ENCODE data around the gene IER3.

IER3 gene

DNA sequence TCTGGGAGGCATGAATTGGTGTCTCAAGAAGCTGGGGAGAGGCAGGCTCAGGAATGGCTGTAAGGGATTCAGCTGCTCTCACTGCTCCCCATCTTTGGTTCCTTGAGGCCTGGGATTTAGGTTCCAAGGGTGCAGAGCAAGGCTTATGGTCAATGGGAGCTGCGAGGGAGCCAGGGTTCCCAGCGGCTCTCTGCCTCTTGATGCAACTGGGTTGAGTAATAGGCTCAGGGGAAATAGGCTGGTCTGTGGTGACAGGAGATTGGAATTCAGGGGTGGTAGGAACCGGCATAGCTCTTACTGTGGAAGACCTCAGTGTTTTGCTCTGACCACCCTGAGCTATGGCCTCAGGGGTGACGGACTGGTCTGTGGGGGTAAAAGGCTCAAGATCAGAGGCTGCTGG lies 40.5 kb downstream of the IER3 start:
- Histone ChIP-seq H3K36me3 (replicated peaks in 1 of 2; ENCODE audit: control insufficient read depth in 2 of 2, insufficient read depth in 2 of 2, low read length in 2 of 2) (peaks cover 49 to 89% of the 10 kb centered on the region in 2 donors), H2BK120ac (ENCODE audit: low read depth, low read length) (no peak overlapping the region), H3K4me2 (ENCODE audit: insufficient read depth, low read length, poor library complexity, severe bottlenecking) (no peak overlapping the region)

DNA sequence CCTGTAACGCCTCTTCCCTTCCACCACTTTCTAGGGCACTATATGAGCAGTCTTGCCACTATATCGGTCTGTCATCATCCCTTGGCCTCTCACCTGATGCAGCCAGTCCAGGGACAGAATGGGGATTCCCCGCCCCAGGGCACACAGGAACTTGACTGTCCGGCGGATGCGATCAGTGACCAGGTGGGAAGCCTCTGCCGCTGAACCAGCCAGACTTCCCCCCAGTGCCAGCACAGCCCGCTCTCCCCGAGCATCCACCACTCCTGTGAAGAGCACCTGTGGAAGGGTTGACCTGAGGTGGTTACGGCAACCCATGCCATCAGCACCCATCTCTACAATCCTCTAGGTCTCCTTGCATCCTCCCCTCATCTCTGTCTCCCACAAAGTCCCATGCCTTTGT lies 41.3 kb downstream of the IER3 start:
- Histone ChIP-seq H2BK120ac (ENCODE audit: low read depth, low read length) (no peak overlapping the region), H3K9me3 (replicated peaks in 1 of 2; ENCODE audit: control insufficient read depth in 2 of 2, insufficient read depth in 1 of 2, low read depth in 1 of 2, low read length in 2 of 2) (peaks cover 0 to 3% of the 10 kb centered on the region in 2 donors), H3K4ac (ENCODE audit: low read length) (no peak overlapping the region), H4K91ac (ENCODE audit: low read depth, low read length, poor library complexity) (no peak overlapping the region), H3K4me2 (ENCODE audit: insufficient read depth, low read length, poor library complexity, severe bottlenecking) (no peak overlapping the region), H3K79me1 (ENCODE audit: low read depth, low read length) (no peaks in the 10 kb centered on the region), H3K9ac (ENCODE audit: low read depth, low read length, poor library complexity) (no peak overlapping the region), H2BK12ac (ENCODE audit: low read length) (no peak overlapping the region), H2AFZ (ENCODE audit: low read length) (no peak overlapping the region), H3K18ac (ENCODE audit: low read length) (no peak overlapping the region), H3K23ac (ENCODE audit: low read depth, low read length, poor library complexity) (no peak overlapping the region), H3K14ac (ENCODE audit: low read length) (no peak overlapping the region), H2BK5ac (ENCODE audit: low read length) (no peak overlapping the region), H3K27ac (replicated peaks; ENCODE audit: low read length) (no peak overlapping the region), H3K4me3 (ENCODE audit: low read length in 2 of 2) (peak overlapping the region in 1 of 2 donors; percentile 29), H3K27me3 (ENCODE audit: control insufficient read depth in 3 of 3, insufficient read depth in 3 of 3, low read depth in 1 of 3, low read length in 3 of 3) (no peaks in the 10 kb centered on the region), H4K8ac (ENCODE audit: low read depth, low read length) (no peak overlapping the region), H3K36me3 (replicated peaks in 1 of 2; ENCODE audit: control insufficient read depth in 2 of 2, insufficient read depth in 2 of 2, low read length in 2 of 2) (peaks cover 47 to 86% of the 10 kb centered on the region in 2 donors), H3K4me1 (ENCODE audit: control insufficient read depth in 2 of 2, insufficient read depth in 1 of 2, low read depth in 1 of 2, low read length in 2 of 2) (no peaks in the 10 kb centered on the region), H2BK15ac (ENCODE audit: low read length) (no peak overlapping the region), H2AK5ac (ENCODE audit: low read depth, low read length) (no peak overlapping the region)
- WGBS, 2 donors (ENCODE audit: extremely low coverage in 2 of 2, insufficient read length in 2 of 2, insufficient replicate concordance in 1 of 2): no CpG with 5 or more reads among the region's 10 CpGs
- no peak for DNase-seq (ENCODE audit: low spot score)

More for the DNA sequence above, 40.5 kb downstream of the IER3 start:
- Histone ChIP-seq H3K79me1 (ENCODE audit: low read depth, low read length) (no peaks in the 10 kb centered on the region), H2BK5ac (ENCODE audit: low read length) (no peak overlapping the region), H3K9ac (ENCODE audit: low read depth, low read length, poor library complexity) (no peak overlapping the region), H4K8ac (ENCODE audit: low read depth, low read length) (no peak overlapping the region), H3K27ac (replicated peaks; ENCODE audit: low read length) (no peak overlapping the region), H3K14ac (ENCODE audit: low read length) (no peak overlapping the region), H2AFZ (ENCODE audit: low read length) (no peak overlapping the region), H3K27me3 (ENCODE audit: control insufficient read depth in 3 of 3, insufficient read depth in 3 of 3, low read depth in 1 of 3, low read length in 3 of 3) (no peaks in the 10 kb centered on the region), H3K18ac (ENCODE audit: low read length) (no peak overlapping the region), H4K91ac (ENCODE audit: low read depth, low read length, poor library complexity) (no peak overlapping the region), H3K4me1 (ENCODE audit: control insufficient read depth in 2 of 2, insufficient read depth in 1 of 2, low read depth in 1 of 2, low read length in 2 of 2) (no peaks in the 10 kb centered on the region), H2BK15ac (ENCODE audit: low read length) (no peak overlapping the region), H3K4ac (ENCODE audit: low read length) (no peak overlapping the region), H3K9me3 (replicated peaks in 1 of 2; ENCODE audit: control insufficient read depth in 2 of 2, insufficient read depth in 1 of 2, low read depth in 1 of 2, low read length in 2 of 2) (peaks cover 0 to 3% of the 10 kb centered on the region in 2 donors), H2AK5ac (ENCODE audit: low read depth, low read length) (no peak overlapping the region), H3K4me3 (ENCODE audit: low read length in 2 of 2) (no peak overlapping the region), H2BK12ac (ENCODE audit: low read length) (no peak overlapping the region), H3K23ac (ENCODE audit: low read depth, low read length, poor library complexity) (no peak overlapping the region)
- WGBS, 2 donors (ENCODE audit: extremely low coverage in 2 of 2, insufficient read length in 2 of 2, insufficient replicate concordance in 1 of 2): no CpG with 5 or more reads among the region's 4 CpGs
- DNase-seq (ENCODE audit: low spot score): no peak

- no peak for DNase-seq (ENCODE audit: low spot score)
- H3K9me3 ChIP-seq (replicated peaks in 1 of 2; ENCODE audit: control insufficient read depth in 2 of 2, insufficient read depth in 1 of 2, low read depth in 1 of 2, low read length in 2 of 2): peaks cover 0 to 3% of the 10 kb centered on the region in 2 donors
- H4K8ac ChIP-seq (ENCODE audit: low read depth, low read length): no peak overlapping the region
- no peak overlapping the region for H3K9ac ChIP-seq (ENCODE audit: low read depth, low read length, poor library complexity)
- no peaks in the 10 kb centered on the region for H3K4me1 ChIP-seq (ENCODE audit: control insufficient read depth in 2 of 2, insufficient read depth in 1 of 2, low read depth in 1 of 2, low read length in 2 of 2)
- H3K23ac ChIP-seq (ENCODE audit: low read depth, low read length, poor library complexity): no peak overlapping the region
- WGBS, 2 donors (ENCODE audit: extremely low coverage in 2 of 2, insufficient read length in 2 of 2, insufficient replicate concordance in 1 of 2): no CpG with 5 or more reads among the region's 4 CpGs
- no peaks in the 10 kb centered on the region for H3K79me1 ChIP-seq (ENCODE audit: low read depth, low read length)
- no peak overlapping the region for H4K91ac ChIP-seq (ENCODE audit: low read depth, low read length, poor library complexity)
- peaks cover 29 to 64% of the 10 kb centered on the region in 2 donors for H3K36me3 ChIP-seq (replicated peaks in 1 of 2; ENCODE audit: control insufficient read depth in 2 of 2, insufficient read depth in 2 of 2, low read length in 2 of 2)
- no peak overlapping the region for H2AK5ac ChIP-seq (ENCODE audit: low read depth, low read length)
- no peak overlapping the region for H2BK120ac ChIP-seq (ENCODE audit: low read depth, low read length)
- no peak overlapping the region for H3K18ac ChIP-seq (ENCODE audit: low read length)
- H3K4ac ChIP-seq (ENCODE audit: low read length): no peak overlapping the region
- H3K14ac ChIP-seq (ENCODE audit: low read length): no peak overlapping the region
- no peak overlapping the region for H2BK12ac ChIP-seq (ENCODE audit: low read length)
- no peak overlapping the region for H3K27ac ChIP-seq (replicated peaks; ENCODE audit: low read length)
- H2BK5ac ChIP-seq (ENCODE audit: low read length): no peak overlapping the region
- no peak overlapping the region for H3K4me3 ChIP-seq (ENCODE audit: low read length in 2 of 2)
- no peak overlapping the region for H2AFZ ChIP-seq (ENCODE audit: low read length)
- no peak overlapping the region for H2BK15ac ChIP-seq (ENCODE audit: low read length)
- no peaks in the 10 kb centered on the region for H3K27me3 ChIP-seq (ENCODE audit: control insufficient read depth in 3 of 3, insufficient read depth in 3 of 3, low read depth in 1 of 3, low read length in 3 of 3)
- no peak overlapping the region for H3K4me2 ChIP-seq (ENCODE audit: insufficient read depth, low read length, poor library complexity, severe bottlenecking)
Measured at GRCh38 chr6:30700340-30700739, 44.0 kb downstream of the IER3 start.

GRCh38 chr6:30696432-30696831 lies 47.9 kb downstream of the IER3 start:
- Histone ChIP-seq H2BK15ac (ENCODE audit: low read length) (no peak overlapping the region), H3K9me3 (replicated peaks in 1 of 2; ENCODE audit: control insufficient read depth in 2 of 2, insufficient read depth in 1 of 2, low read depth in 1 of 2, low read length in 2 of 2) (no peaks in the 10 kb centered on the region), H3K27ac (replicated peaks; ENCODE audit: low read length) (no peak overlapping the region), H2AK5ac (ENCODE audit: low read depth, low read length) (no peak overlapping the region), H2BK5ac (ENCODE audit: low read length) (no peak overlapping the region), H4K91ac (ENCODE audit: low read depth, low read length, poor library complexity) (no peak overlapping the region), H3K4me1 (ENCODE audit: control insufficient read depth in 2 of 2, insufficient read depth in 1 of 2, low read depth in 1 of 2, low read length in 2 of 2) (peaks cover 0 to 3% of the 10 kb centered on the region in 2 donors), H3K4ac (ENCODE audit: low read length) (no peak overlapping the region), H3K9ac (ENCODE audit: low read depth, low read length, poor library complexity) (no peak overlapping the region), H3K23ac (ENCODE audit: low read depth, low read length, poor library complexity) (no peak overlapping the region), H3K4me2 (ENCODE audit: insufficient read depth, low read length, poor library complexity, severe bottlenecking) (no peak overlapping the region), H3K27me3 (ENCODE audit: control insufficient read depth in 3 of 3, insufficient read depth in 3 of 3, low read depth in 1 of 3, low read length in 3 of 3) (no peaks in the 10 kb centered on the region), H3K18ac (ENCODE audit: low read length) (no peak overlapping the region), H2BK12ac (ENCODE audit: low read length) (no peak overlapping the region), H3K79me1 (ENCODE audit: low read depth, low read length) (no peaks in the 10 kb centered on the region), H3K14ac (ENCODE audit: low read length) (no peak overlapping the region), H3K36me3 (replicated peaks in 1 of 2; ENCODE audit: control insufficient read depth in 2 of 2, insufficient read depth in 2 of 2, low read length in 2 of 2) (peaks cover 2 to 26% of the 10 kb centered on the region in 2 donors), H3K4me3 (ENCODE audit: low read length in 2 of 2) (no peak overlapping the region), H2BK120ac (ENCODE audit: low read depth, low read length) (no peak overlapping the region), H4K8ac (ENCODE audit: low read depth, low read length) (no peak overlapping the region), H2AFZ (ENCODE audit: low read length) (no peak overlapping the region)
- no CpG with 5 or more reads among the region's 5 CpGs for WGBS, 2 donors (ENCODE audit: extremely low coverage in 2 of 2, insufficient read length in 2 of 2, insufficient replicate concordance in 1 of 2)
- no peak for DNase-seq (ENCODE audit: low spot score)
